K562 (cell line): Measurements from ENCODE around the gene NADK. TPM values are rescaled to one million over a fixed set of nuclear protein-coding genes. Genes with fewer than 3 reads are reported as not detected.
"Not testable (repeated sequence)": the region's sequence is repeated elsewhere in the genome, so short reads cannot be mapped to it uniquely, and the experiment has no call there.

Source experiments
- ATAC-seq: fragments of 200-7000 bp; cut with Tn5 transposase; 3 replicates; pipeline ENCODE4 v1.9.1; 2020; ENCODE audit warnings: moderate library complexity
- BruUV-seq: library from RNA; stranded (reverse); fragments of 400-500 nt; replicated peaks from 2 replicates; lab custom pipeline; 2021; lab: Mats Ljungman, UMichigan
- CTCF ChIA-PET: fragments of 300-600 bp; formaldehyde crosslinking; extraction: SDS; loops from one replicate; lab custom pipeline; 2021; ENCODE audit warnings: low intra/inter-chr PET ratio; lab: Yijun Ruan, JAX
- POLR2A ChIA-PET: fragments of 300-600, 350-650 bp; sonication (Branson Sonifier 250); formaldehyde crosslinking; extraction: SDS; loops from one replicate; lab custom pipeline; 2021; ENCODE audit warnings: antibody characterized with exemption, inconsistent platforms; lab: Yijun Ruan, JAX
- DNase-seq, 4 experiments: peaks; one replicate each; pipeline versions ENCODE4 v3.0.0 to v3.0.0-alpha.2; 2011 to 2018; ENCODE audit warnings: low spot score in 3 of 4, mixed read lengths in 3 of 4; ENCODE audit errors: extremely low read depth in 1 of 4
- FAIRE-seq: peaks from 2 replicates; lab custom pipeline; 2011; peaks lifted over from hg19 to GRCh38; lab: Jason Lieb, UNC
- H2AFZ ChIP-seq: 2 replicates; pipeline ENCODE4 v1.6.0; 2011; ENCODE audit warnings: low read depth, low read length, control low read depth, inconsistent platforms
- H3K27ac ChIP-seq: fragments of 200-600 bp; 3 replicates; pipeline ENCODE4 v1.8.0; 2011; ENCODE audit warnings: low read depth, mild to moderate bottlenecking, control low read depth, inconsistent platforms, low read length, moderate library complexity, mixed read lengths; ENCODE audit errors: extremely low read depth
- H3K27me3 ChIP-seq, 2 experiments: fragments of 300-600 bp in 1 of 2; 2 replicates in 1 of 2; 3 replicates in 1 of 2; pipeline versions ENCODE4 v1.6.0 to v1.8.0; 2011; ENCODE audit warnings: inconsistent platforms in 2 of 2, low read length in 2 of 2, mild to moderate bottlenecking in 1 of 2, mixed read lengths in 1 of 2, moderate library complexity in 1 of 2; ENCODE audit not compliant: control insufficient read depth in 2 of 2, insufficient read depth in 2 of 2
- H3K36me3 ChIP-seq: fragments of 300-600 bp; 3 replicates; pipeline ENCODE4 v1.8.0; 2011; ENCODE audit warnings: mild to moderate bottlenecking, low read length, inconsistent platforms; ENCODE audit not compliant: control insufficient read depth, insufficient read depth
- H3K4me1 ChIP-seq, 2 experiments: fragments of 200-600 bp in 1 of 2; replicated peaks in 1 of 2; 2 replicates in 1 of 2; 3 replicates in 1 of 2; pipeline versions ENCODE4 v1.5.1 to v1.8.0; 2011; ENCODE audit warnings: inconsistent platforms in 2 of 2, low read length in 2 of 2, mild to moderate bottlenecking in 1 of 2, mixed read lengths in 1 of 2, moderate library complexity in 1 of 2; ENCODE audit not compliant: control insufficient read depth in 2 of 2, insufficient read depth in 2 of 2
- H3K4me2 ChIP-seq: 2 replicates; pipeline ENCODE4 v1.6.1; 2011; ENCODE audit warnings: low read length, control low read depth, inconsistent platforms, mixed read lengths; ENCODE audit not compliant: insufficient read depth
- H3K4me3 ChIP-seq: fragments of 200-600 bp; sonication (generic), shearing (Covaris generic); 2 replicates; pipeline ENCODE4 v1.5.1; 2016; ENCODE audit warnings: control low read depth, inconsistent platforms
- H3K79me2 ChIP-seq: fragments of 200-600 bp; 3 replicates; pipeline ENCODE4 v1.8.0; 2011; ENCODE audit warnings: low read length, inconsistent platforms; ENCODE audit not compliant: control insufficient read depth, insufficient read depth
- H3K9ac ChIP-seq, 2 experiments: 2 replicates each; pipeline versions ENCODE4 v1.6.0 to v1.6.1; 2011; ENCODE audit warnings: low read depth in 2 of 2, low read length in 2 of 2, control low read depth in 1 of 2, inconsistent platforms in 1 of 2, mild to moderate bottlenecking in 1 of 2, mixed read lengths in 1 of 2; ENCODE audit not compliant: insufficient read depth in 1 of 2
- H3K9me1 ChIP-seq: one replicate; pipeline ENCODE4 v1.6.0; 2011; ENCODE audit warnings: inconsistent platforms, mild to moderate bottlenecking, low read length, moderate library complexity; ENCODE audit not compliant: control insufficient read depth, insufficient read depth
- H3K9me3 ChIP-seq: replicated peaks from 2 replicates; pipeline ENCODE4 v1.5.1; 2011; ENCODE audit warnings: low read depth, low read length, inconsistent platforms; ENCODE audit not compliant: control insufficient read depth, insufficient read depth
- H4K20me1 ChIP-seq: replicated peaks from 2 replicates; pipeline ENCODE4 v1.6.1; 2011; ENCODE audit warnings: low read length, inconsistent platforms, mixed read lengths; ENCODE audit not compliant: control insufficient read depth, insufficient read depth
- ATF3 ChIP-seq, 2 experiments: fragments of 450-650 bp in 1 of 2; sonication (generic) in 1 of 2; formaldehyde crosslinking in 1 of 2; IDR thresholded peaks in 1 of 2; conservative IDR thresholded peaks in 1 of 2; 2 replicates each; pipeline versions ENCODE4 v1.6.1 to v1.8.1; 2016 to 2023; ENCODE audit warnings: mild to moderate bottlenecking in 2 of 2, moderate library complexity in 2 of 2, inconsistent platforms in 1 of 2, missing genetic modification reagents in 1 of 2
- BDP1 ChIP-seq: IDR thresholded peaks from 3 replicates; pipeline ENCODE4 v1.6.1; 2011; ENCODE audit not compliant: insufficient read length, insufficient read depth
- FOXJ3 ChIP-seq: sonication (generic); formaldehyde crosslinking; IDR thresholded peaks from 2 replicates; pipeline ENCODE4 v1.4.0; 2020; ENCODE audit warnings: mild to moderate bottlenecking, missing genetic modification reagents
- FUS ChIP-seq: fragments of 200-400 bp; formaldehyde crosslinking; optimal IDR thresholded peaks from 2 replicates; pipeline ENCODE3; 2017; ENCODE audit warnings: low read depth, low read length
- HDAC1 ChIP-seq, 2 experiments: fragments of 450-650 bp; IDR thresholded peaks; 2 replicates each; pipeline ENCODE4 v1.6.1; 2016 to 2017; ENCODE audit warnings: inconsistent platforms in 1 of 2, mild to moderate bottlenecking in 1 of 2, moderate library complexity in 1 of 2
- MLX ChIP-seq, 2 experiments: fragments of 450-650 bp in 1 of 2; sonication (generic) in 1 of 2; formaldehyde crosslinking; conservative IDR thresholded peaks; 2 replicates each; pipeline versions ENCODE4 v1.4.0 to v1.8.1; 2020 to 2022; ENCODE audit warnings: mild to moderate bottlenecking in 1 of 2, missing genetic modification reagents in 1 of 2
- MTA2 ChIP-seq: fragments of 450-650 bp; IDR thresholded peaks from 2 replicates; pipeline ENCODE4 v1.6.1; 2016; ENCODE audit warnings: low read depth
- POLR2G ChIP-seq: fragments of 200-400 bp; formaldehyde crosslinking; IDR thresholded peaks from 2 replicates; pipeline ENCODE4 v1.6.1; 2017; ENCODE audit warnings: low read depth, mild to moderate bottlenecking, antibody characterized with exemption, low read length, moderate library complexity
- STAT5B ChIP-seq: fragments of 250-450 bp; sonication (Bioruptor Pico); IDR thresholded peaks from 2 replicates; pipeline ENCODE4 v1.8.0; 2021; ENCODE audit warnings: mild to moderate bottlenecking, inconsistent platforms
- TFAP4 ChIP-seq: sonication (generic); formaldehyde crosslinking; IDR thresholded peaks from 2 replicates; pipeline ENCODE4 v1.8.0; 2022; ENCODE audit warnings: missing genetic modification reagents, mild to moderate bottlenecking, moderate library complexity, borderline replicate concordance
- XRCC4 ChIP-seq: IDR thresholded peaks from one replicate; pipeline ENCODE4 v1.6.1; 2011; ENCODE audit not compliant: insufficient read depth, insufficient read length; ENCODE audit errors: extremely low read depth
- ZFP30 ChIP-seq: fragments of 250-450 bp; sonication (Bioruptor Pico); IDR thresholded peaks from 2 replicates; pipeline ENCODE4 v1.8.0; 2022; ENCODE audit warnings: moderate library complexity, mild to moderate bottlenecking, inconsistent platforms, borderline replicate concordance
- ZNF449 ChIP-seq: fragments of 250-450 bp; sonication (Bioruptor Pico); IDR thresholded peaks from 2 replicates; pipeline ENCODE4 v1.8.0; 2022; ENCODE audit warnings: moderate library complexity, mild to moderate bottlenecking, inconsistent platforms
- ZNF507 ChIP-seq: conservative IDR thresholded peaks from 2 replicates; pipeline ENCODE4 v1.6.1; 2017; ENCODE audit warnings: missing genetic modification characterization, missing compliant biosample characterization
- ZNF75A ChIP-seq: fragments of 450-650 bp; formaldehyde crosslinking; IDR thresholded peaks from 2 replicates; pipeline ENCODE4 v1.4.0; 2020; ENCODE audit warnings: mild to moderate bottlenecking
- WGBS: fragments of 100-300 bp; shearing (Covaris generic); methylation state at CpG from one replicate; pipeline ENCODE4 v1.1.6; 2016; ENCODE audit warnings: low coverage, mixed read lengths; ENCODE audit not compliant: insufficient coverage; ENCODE audit errors: missing lambda C conversion rate; 5-methylcytosine and 5-hydroxymethylcytosine counted together
- in situ Hi-C: fragments of 300-500 bp; cut with MboI; formaldehyde crosslinking; loops from 4 replicates; pipeline ENCODE4 v1.15.0; 2018; ENCODE audit warnings: inconsistent platforms, mixed read lengths
- intact Hi-C: fragments of 100-400 bp; cut with micrococcal nuclease; formaldehyde crosslinking; loops from 2 replicates; pipeline ENCODE4 v1.14.2; 2022
- polyA plus RNA-seq, 8 experiments: library from polyadenylated mRNA; depleted of rRNA in 4 of 8; stranded (reverse) in 5 of 8; unstranded in 3 of 8; fragments of >200 nt; fragmentation: Nextera tagmentation in 2 of 8; fragmentation: Illumina TruSeq in 1 of 8; extraction: Ambion mirVana in 2 of 8; extraction: Trizol in 1 of 8; gene quantifications; 2 replicates each; pipeline versions ENCODE4 v1.2.1 to v1.2.3, GENCODE V29; 2011 to 2014; ENCODE audit warnings: inconsistent platforms in 1 of 8, missing spikeins in 1 of 8
- total RNA-seq, 7 experiments: library from RNA; depleted of rRNA in 6 of 7; stranded (reverse); fragments of >200 nt in 6 of 7; fragmentation: Illumina TruSeq in 2 of 7; extraction: Trizol in 2 of 7; gene quantifications; 2 replicates each; pipeline versions ENCODE4 v1.2.1 to v1.2.3, GENCODE V29; 2011 to 2021; ENCODE audit warnings: low replicate concordance in 1 of 7

The NADK gene
- total and polyA plus RNA-seq, 9 of the 15 experiments (the other 6 are each of a cell fraction or from before 2014, with no cell fraction given), result 1.5 to 135 (median 75.1) TPM

- TF ChIP-seq ZFP30 (CRISPR knock-in tag), result no peak
- TF ChIP-seq POLR2G, result peak; percentile 48
- TF ChIP-seq TFAP4 (CRISPR knock-in tag), result no peak
- no peak for TF ChIP-seq ZNF507 (tag)
- TF ChIP-seq MTA2, result no peak
- TF ChIP-seq BDP1, result no peak
- no peak for TF ChIP-seq FUS
- TF ChIP-seq STAT5B, result no peak
- no peak for TF ChIP-seq MLX (CRISPR knock-in tag; conservative IDR thresholded peaks at IDR 0.05)
- TF ChIP-seq XRCC4, result no peak
- no peak for TF ChIP-seq HDAC1 (IDR thresholded peaks at IDR 0.05)
- TF ChIP-seq ZNF75A (CRISPR knock-in tag), result no peak
- no peak for TF ChIP-seq ZNF449 (CRISPR knock-in tag)
- no peak for TF ChIP-seq FOXJ3 (CRISPR knock-in tag)
- no peak for TF ChIP-seq ATF3 (IDR thresholded peaks at IDR 0.05)
- no peak for TF ChIP-seq ATF3 (CRISPR knock-in tag; conservative IDR thresholded peaks at IDR 0.05)
Measured at GRCh38 chr1:1748686-1749321, 29.5 kb downstream of the NADK start (continued).

GRCh38 chr1:1746566-1746909 is 31.7 kb downstream of the NADK start:
- peak; percentile 92 for ATAC-seq
- H3K79me2 ChIP-seq, H3K4me2 ChIP-seq, H3K9me3 ChIP-seq, in situ Hi-C loops, H3K27me3 ChIP-seq, BruUV-seq, POLR2A ChIA-PET, intact Hi-C loops, H3K36me3 ChIP-seq, FAIRE-seq, CTCF ChIA-PET, DNase-seq, H3K9me1 ChIP-seq, H4K20me1 ChIP-seq, H2AFZ ChIP-seq: not testable (repeated sequence)
- H3K27ac ChIP-seq, result peak overlapping the region; percentile 91; the same call in 1 of the 3 replicates
- peak overlapping the region; percentile 44 for H3K4me3 ChIP-seq
- WGBS, result no CpG with 5 or more reads among the region's 35 CpGs
- H3K4me1 ChIP-seq, result peaks cover 6 to 12% of the 10 kb centered on the region in 2 experiments; a peak in 3 of 5 replicates
- peak overlapping the region in 1 of 2 experiments; percentile 72; a peak in 1 of 4 replicates for H3K9ac ChIP-seq
